ENCODE measurements around the gene WASF1. TPM values are rescaled to one million over a fixed set of nuclear protein-coding genes. Genes with fewer than 3 reads are reported as not detected.
"Not testable (repeated sequence)": the region's sequence is repeated elsewhere in the genome, so short reads cannot be mapped to it uniquely, and the experiment has no call there.

The WASF1 gene
- total and polyA plus RNA-seq, 7 donors = 0.92 to 34.9 (median 10.2) TPM

DNA sequence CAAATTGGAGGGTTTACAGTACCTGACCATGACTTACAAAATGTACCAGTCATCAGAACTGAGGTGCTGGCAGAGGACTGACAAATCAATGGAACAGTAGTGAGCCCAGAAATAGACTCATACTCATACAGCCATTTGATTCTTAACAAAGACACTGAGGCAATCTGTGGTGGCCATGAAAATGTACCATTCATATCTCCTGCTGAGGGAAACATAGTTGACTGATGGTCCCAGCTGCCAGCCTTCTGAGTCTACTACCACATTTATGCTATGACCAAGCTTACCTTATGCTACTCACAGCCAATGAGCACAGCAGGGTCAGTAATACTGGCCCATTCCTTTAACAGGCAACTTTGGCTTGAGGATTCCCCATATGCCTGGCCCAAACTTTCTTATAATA lies 88.6 kb downstream of the WASF1 start:
- no peak for DNase-seq
- Histone ChIP-seq H3K4me1 (no peaks in the 10 kb centered on the region), H3K9me3 (no peaks in the 10 kb centered on the region), H3K27me3 (no peaks in the 10 kb centered on the region), H3K36me3 (no peaks in the 10 kb centered on the region), H3K27ac (no peak overlapping the region), H3K4me3 (no peak overlapping the region)
- TF ChIP-seq POLR2AphosphoS5 (IDR thresholded peaks at IDR 0.05) (no peak), POLR2A (IDR thresholded peaks at IDR 0.05) (no peak), EP300 (IDR thresholded peaks at IDR 0.05) (no peak)
- TF ChIP-seq, protein P1, sequence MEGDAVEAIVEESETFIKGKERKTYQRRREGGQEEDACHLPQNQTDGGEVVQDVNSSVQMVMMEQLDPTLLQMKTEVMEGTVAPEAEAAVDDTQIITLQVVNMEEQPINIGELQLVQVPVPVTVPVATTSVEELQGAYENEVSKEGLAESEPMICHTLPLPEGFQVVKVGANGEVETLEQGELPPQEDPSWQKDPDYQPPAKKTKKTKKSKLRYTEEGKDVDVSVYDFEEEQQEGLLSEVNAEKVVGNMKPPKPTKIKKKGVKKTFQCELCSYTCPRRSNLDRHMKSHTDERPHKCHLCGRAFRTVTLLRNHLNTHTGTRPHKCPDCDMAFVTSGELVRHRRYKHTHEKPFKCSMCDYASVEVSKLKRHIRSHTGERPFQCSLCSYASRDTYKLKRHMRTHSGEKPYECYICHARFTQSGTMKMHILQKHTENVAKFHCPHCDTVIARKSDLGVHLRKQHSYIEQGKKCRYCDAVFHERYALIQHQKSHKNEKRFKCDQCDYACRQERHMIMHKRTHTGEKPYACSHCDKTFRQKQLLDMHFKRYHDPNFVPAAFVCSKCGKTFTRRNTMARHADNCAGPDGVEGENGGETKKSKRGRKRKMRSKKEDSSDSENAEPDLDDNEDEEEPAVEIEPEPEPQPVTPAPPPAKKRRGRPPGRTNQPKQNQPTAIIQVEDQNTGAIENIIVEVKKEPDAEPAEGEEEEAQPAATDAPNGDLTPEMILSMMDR (IDR thresholded peaks at IDR 0.05) = no peak
- intact Hi-C loops (cut with DNase I) = no loop called here

DNA sequence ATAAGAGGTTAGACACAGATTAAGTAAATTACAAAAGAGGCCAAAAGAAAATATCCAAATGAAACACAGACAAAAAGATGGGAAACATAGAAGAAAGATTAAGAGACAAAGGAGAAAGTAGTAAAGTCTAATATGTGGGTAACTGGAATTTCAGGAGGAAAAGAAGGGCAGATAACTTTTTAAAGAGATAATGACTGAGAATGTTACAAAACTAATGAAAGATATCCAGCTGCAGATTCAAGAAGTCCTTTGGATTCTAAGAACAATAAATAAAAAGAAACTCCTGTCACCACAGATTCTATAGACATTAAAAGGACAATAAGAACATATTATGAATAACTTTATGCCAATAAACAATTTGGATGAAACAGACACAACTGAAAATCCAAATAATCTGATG lies 90.1 kb downstream of the WASF1 start:
- no peaks in the 10 kb centered on the region for H3K36me3 ChIP-seq
- no peaks in the 10 kb centered on the region for H3K27me3 ChIP-seq
- H3K9me3 ChIP-seq = no peaks in the 10 kb centered on the region
- no peak for TF ChIP-seq POLR2AphosphoS5 (IDR thresholded peaks at IDR 0.05)
- no peak for TF ChIP-seq EP300 (IDR thresholded peaks at IDR 0.05)
- TF ChIP-seq POLR2A (IDR thresholded peaks at IDR 0.05) = no peak
- TF ChIP-seq, protein P1 (IDR thresholded peaks at IDR 0.05) = no peak
- intact Hi-C loops (cut with DNase I) = no loop called here
- H3K4me1 ChIP-seq = peaks cover 0 to under 1% (median 0%) of the 10 kb centered on the region in 4 donors
- no peak overlapping the region for H3K4me3 ChIP-seq
- no peak overlapping the region for H3K27ac ChIP-seq
- no peak for DNase-seq

- Histone ChIP-seq H3K9me3 (no peaks in the 10 kb centered on the region), H3K36me3 (no peaks in the 10 kb centered on the region), H3K4me3 (no peak overlapping the region), H3K27me3 (no peaks in the 10 kb centered on the region), H3K27ac (no peak overlapping the region), H3K4me1 (peaks cover 0 to 6% (median 0%) of the 10 kb centered on the region in 4 donors)
- intact Hi-C loops (cut with DNase I) = no loop called here
- no peak for DNase-seq
- TF ChIP-seq POLR2AphosphoS5 (IDR thresholded peaks at IDR 0.05) (no peak), EP300 (IDR thresholded peaks at IDR 0.05) (no peak), POLR2A (IDR thresholded peaks at IDR 0.05) (no peak)
- TF ChIP-seq, protein P1 (IDR thresholded peaks at IDR 0.05) = no peak
- 91% methylated on average over 2 of the region's 2 CpGs for WGBS, 2 donors
Observed at GRCh38 chr6:110085285-110085684, 94.2 kb downstream of the WASF1 start.

DNA sequence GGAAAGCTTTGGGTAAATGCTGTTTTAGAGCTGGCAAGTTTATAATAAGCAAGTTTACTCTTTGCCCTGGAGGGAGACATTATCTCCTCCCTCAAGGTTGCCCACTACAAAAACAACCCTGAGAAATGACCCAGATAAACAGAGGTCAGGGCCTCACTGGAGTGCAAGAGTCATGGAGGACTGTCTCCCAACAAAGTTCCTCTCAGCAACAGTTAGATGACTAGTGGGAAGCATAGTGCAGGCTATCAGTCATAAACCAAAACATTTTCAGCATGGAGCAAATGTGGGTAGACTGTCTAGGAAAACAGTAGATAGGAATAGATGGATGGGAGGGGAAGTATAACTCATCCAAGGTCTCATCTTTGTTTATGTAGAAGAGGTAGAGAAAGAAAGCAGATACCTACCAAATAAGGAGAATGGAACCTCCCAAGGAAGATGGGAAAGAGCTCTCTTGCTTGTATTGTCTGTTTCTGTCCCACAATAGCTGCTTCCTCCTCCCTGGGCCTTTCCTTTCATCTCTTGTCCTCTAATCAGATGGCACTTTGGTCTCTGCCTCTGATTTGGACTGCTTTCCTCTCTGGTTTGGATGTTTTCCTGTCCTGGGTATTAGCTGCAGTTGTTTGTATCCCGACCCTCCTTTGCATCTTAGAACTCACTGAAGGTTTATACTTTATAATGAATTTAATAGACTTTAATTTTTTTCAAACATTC lies 95.4 kb downstream of the WASF1 start:
- peaks cover 0 to 6% (median 0%) of the 10 kb centered on the region in 4 donors for H3K4me1 ChIP-seq
- no peak for DNase-seq
- H3K36me3 ChIP-seq = no peaks in the 10 kb centered on the region
- no peak for TF ChIP-seq POLR2AphosphoS5 (IDR thresholded peaks at IDR 0.05)
- TF ChIP-seq POLR2A (IDR thresholded peaks at IDR 0.05) = no peak
- no peak for TF ChIP-seq EP300 (IDR thresholded peaks at IDR 0.05)
- TF ChIP-seq, protein P1 (IDR thresholded peaks at IDR 0.05) = no peak
- intact Hi-C loops (cut with DNase I) = no loop called here
- 76 to 82% methylated on average over 1 of the region's 1 CpG for WGBS, 2 donors
- H3K27me3 ChIP-seq = no peaks in the 10 kb centered on the region
- H3K4me3 ChIP-seq = no peak overlapping the region
- H3K27ac ChIP-seq = no peak overlapping the region
- no peaks in the 10 kb centered on the region for H3K9me3 ChIP-seq

DNA sequence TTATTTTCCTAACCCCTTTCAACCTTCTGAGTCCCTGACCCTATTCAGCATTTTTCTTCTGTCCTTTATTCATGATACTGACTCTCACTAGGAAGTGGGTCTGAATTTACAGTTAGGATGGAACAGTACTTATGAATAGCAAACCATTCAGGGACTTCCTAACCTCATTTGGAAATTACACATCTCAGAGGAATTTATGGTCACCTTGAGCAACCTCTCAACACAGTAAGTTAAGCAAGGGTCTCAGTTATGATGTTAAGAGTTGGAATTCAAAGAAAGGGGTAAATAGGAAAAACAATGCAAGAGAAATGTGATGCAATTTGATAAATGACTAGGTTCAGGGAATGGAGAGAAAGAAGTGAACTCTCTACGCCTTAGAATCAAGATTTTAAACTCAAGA lies 104.1 kb downstream of the WASF1 start:
- H3K9me3 ChIP-seq = no peaks in the 10 kb centered on the region
- H3K4me1 ChIP-seq = no peaks in the 10 kb centered on the region
- TF ChIP-seq, protein P1 (IDR thresholded peaks at IDR 0.05) = no peak
- TF ChIP-seq EP300 (IDR thresholded peaks at IDR 0.05) (no peak), POLR2AphosphoS5 (IDR thresholded peaks at IDR 0.05) (no peak)
- H3K27ac ChIP-seq = no peak overlapping the region
- H3K4me3 ChIP-seq = no peak overlapping the region
- intact Hi-C loops (cut with DNase I) = no loop called here
- no peaks in the 10 kb centered on the region for H3K36me3 ChIP-seq
- DNase-seq = no peak
- 83 to 93% methylated on average over 1 of the region's 1 CpG for WGBS, 2 donors
- H3K27me3 ChIP-seq = peaks cover 0 to 3% (median 0%) of the 10 kb centered on the region in 3 donors

DNA sequence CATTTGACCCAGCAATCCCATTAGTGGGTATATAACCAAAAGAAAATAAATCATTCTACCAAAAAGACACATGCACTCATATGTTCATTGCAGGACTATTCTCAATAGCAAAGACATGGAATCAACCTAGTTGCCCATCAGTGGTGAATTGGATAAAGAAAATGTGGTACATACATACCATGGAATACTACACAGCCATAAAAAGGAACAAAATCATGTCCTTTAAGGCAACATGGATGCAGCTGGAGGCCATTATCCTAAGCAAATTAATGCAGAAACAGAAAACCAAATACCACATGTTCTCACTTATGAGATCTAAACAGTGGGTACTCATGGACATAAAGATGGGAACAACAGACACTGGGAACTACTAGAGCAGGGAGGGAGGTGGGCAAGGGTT lies 106.0 kb downstream of the WASF1 start:
- DNase-seq = not testable (repeated sequence)

More for the DNA sequence above, 106.0 kb downstream of the WASF1 start:
- H3K36me3 ChIP-seq; H3K9me3 ChIP-seq; H3K4me1 ChIP-seq; H3K27me3 ChIP-seq; H3K27ac ChIP-seq; H3K4me3 ChIP-seq; intact Hi-C loops (cut with DNase I): not testable (repeated sequence)
